BLaER1 treated with 17β-estradiol and CSF1 and Interleukin-3, amounts not matched to agents 10 nM and 100 nM (cell line): ENCODE measurements around the gene OXTR.

Source experiments
- H3K27ac ChIP-seq, 11 experiments: shearing (Covaris generic); formaldehyde crosslinking; 2 replicates each; pipeline ENCODE4 v1.8.1; 2022
- H3K27me3 ChIP-seq, 11 experiments: shearing (Covaris generic); formaldehyde crosslinking; 2 replicates each; pipeline ENCODE4 v1.8.1; 2022
- H3K36me3 ChIP-seq, 11 experiments: shearing (Covaris generic); formaldehyde crosslinking; 2 replicates each; pipeline ENCODE4 v1.8.1; 2022
- H3K4me1 ChIP-seq, 10 experiments: shearing (Covaris generic); formaldehyde crosslinking; 2 replicates each; pipeline ENCODE4 v1.8.1; 2022
- H3K4me2 ChIP-seq, 11 experiments: shearing (Covaris generic); formaldehyde crosslinking; 2 replicates each; pipeline ENCODE4 v1.8.1; 2022
- H3K4me3 ChIP-seq, 10 experiments: shearing (Covaris generic); formaldehyde crosslinking; 2 replicates each; pipeline ENCODE4 v1.8.1; 2022
- H3K9ac ChIP-seq, 11 experiments: shearing (Covaris generic); formaldehyde crosslinking; 2 replicates each; pipeline ENCODE4 v1.8.1; 2022
- H3K9me3 ChIP-seq, 11 experiments: shearing (Covaris generic); formaldehyde crosslinking; replicated peaks in 1 of 11; 2 replicates each; pipeline ENCODE4 v1.8.1; 2022
- H4K20me1 ChIP-seq, 11 experiments: shearing (Covaris generic); formaldehyde crosslinking; 2 replicates each; pipeline ENCODE4 v1.8.1; 2022
- Cebpa-rat ChIP-seq, 11 experiments: shearing (Covaris generic); IDR thresholded peaks; 2 replicates each; pipeline ENCODE4 v1.8.1; 2022

The OXTR gene

DNA sequence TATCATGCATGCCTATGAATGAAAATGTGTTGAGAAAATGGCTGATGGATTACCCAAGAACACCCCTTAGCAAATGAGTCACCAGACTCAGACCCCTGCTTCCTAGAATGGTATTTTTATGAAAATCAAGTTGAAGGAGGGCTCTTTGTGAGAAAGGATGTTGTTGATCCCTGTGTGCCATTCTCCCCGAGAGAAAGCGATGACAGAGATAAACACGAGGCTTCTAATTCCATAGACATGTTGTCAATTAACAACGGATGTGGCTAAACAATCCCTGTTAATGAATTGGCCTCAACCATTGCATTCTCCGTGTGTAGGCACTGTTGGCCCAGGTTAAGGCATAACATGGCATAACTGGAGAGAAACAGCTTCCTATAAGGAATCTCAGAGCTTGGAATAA, 5.8 kb upstream of the OXTR start:
- Histone ChIP-seq H3K4me3 (no peak overlapping the region), H3K27ac (no peak overlapping the region), H4K20me1 (no peaks in the 10 kb centered on the region), H3K9ac (no peak overlapping the region), H3K36me3 (no peaks in the 10 kb centered on the region), H3K4me1 (peaks cover 0 to 11% (median 0%) of the 10 kb centered on the region in 10 experiments; a peak in 3 of 20 replicates), H3K4me2 (no peak overlapping the region), H3K27me3 (no peaks in the 10 kb centered on the region), H3K9me3 (no peaks in the 10 kb centered on the region)
- TF ChIP-seq Cebpa-rat (IDR thresholded peaks at IDR 0.05): no peak

DNA sequence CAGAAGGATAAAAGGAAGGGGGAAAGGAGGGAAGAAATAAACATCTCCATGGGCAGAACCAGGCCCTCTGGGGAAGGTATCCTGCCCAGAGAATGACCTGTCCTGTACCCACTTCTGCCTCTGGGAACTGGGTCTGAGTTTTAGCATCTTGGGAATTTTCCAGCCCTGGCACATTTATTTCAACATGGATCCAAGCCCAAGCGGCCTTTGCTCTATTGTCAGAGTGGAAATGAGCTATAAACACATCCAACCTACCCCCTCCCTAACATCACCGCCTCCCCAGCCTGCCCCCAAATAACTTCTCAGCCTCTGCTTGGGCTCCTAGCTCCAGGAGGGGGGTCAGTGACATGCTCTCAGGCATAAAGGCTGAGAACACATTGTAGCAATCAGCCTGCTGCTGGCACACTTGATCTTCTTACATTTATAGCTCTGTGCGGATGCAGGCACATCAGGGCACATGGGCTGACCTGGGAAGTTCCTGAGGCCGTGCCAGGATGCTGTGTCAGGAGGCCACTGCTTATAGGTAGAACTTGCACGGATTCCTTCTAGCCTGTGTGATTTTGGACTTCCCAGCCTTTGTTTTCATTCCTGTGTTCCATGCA, 4.6 kb upstream of the OXTR start:
- H3K27ac ChIP-seq: no peak overlapping the region
- no peak overlapping the region for H3K4me3 ChIP-seq
- H3K36me3 ChIP-seq: peaks cover 0 to 1% (median 0%) of the 10 kb centered on the region in 11 experiments; a peak in 1 of 22 replicates
- H3K9ac ChIP-seq: no peak overlapping the region
- no peak for TF ChIP-seq Cebpa-rat (IDR thresholded peaks at IDR 0.05)
- H3K4me1 ChIP-seq: peaks cover 0 to 13% (median 0%) of the 10 kb centered on the region in 10 experiments; a peak in 2 of 20 replicates
- H3K9me3 ChIP-seq: peaks cover 4 to 7% (median 5%) of the 10 kb centered on the region in 11 experiments
- peaks cover 0 to 5% (median 2%) of the 10 kb centered on the region in 11 experiments; a peak in 13 of 22 replicates for H3K27me3 ChIP-seq
- no peak overlapping the region for H3K4me2 ChIP-seq
- H4K20me1 ChIP-seq: no peaks in the 10 kb centered on the region

DNA sequence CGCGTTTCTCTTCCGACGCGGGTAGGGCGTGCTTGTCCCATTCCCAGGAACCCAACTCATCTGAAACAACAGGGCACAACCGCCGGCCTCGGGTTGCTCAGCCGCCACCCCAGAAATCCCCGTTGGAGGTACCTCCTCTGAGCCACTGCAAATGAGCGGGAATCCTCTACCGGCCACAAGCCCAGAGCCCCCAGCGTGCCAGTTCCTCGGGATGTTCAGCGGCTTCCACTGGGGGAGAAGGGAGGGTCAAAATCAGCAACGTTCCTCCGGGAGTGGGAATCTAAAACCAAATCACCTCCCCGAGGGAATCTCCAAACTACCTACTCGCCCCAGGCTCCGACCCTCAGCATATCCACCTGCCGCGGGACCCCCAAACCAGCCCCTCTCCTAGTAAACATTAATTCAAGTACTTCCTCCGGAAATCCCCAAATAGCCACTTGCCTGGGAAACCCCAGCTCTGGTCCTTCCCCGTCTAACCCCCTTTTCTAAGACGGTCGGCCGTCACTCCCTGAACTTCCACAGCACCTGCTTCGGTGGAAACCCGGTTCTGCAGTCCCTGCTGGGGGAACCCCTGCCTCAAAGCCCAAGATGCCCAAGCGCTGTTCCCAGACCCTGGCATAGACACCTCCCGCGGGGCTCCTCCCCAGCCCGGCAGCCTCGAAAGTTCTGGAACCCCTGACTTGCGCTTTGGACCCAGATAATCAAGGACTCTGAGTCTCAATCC, 887 bp downstream of the OXTR start:
- no peaks in the 10 kb centered on the region for H4K20me1 ChIP-seq
- no peak overlapping the region for H3K27ac ChIP-seq
- H3K4me1 ChIP-seq: peaks cover 0 to 17% (median 6%) of the 10 kb centered on the region in 10 experiments; a peak in 8 of 20 replicates
- TF ChIP-seq Cebpa-rat (IDR thresholded peaks at IDR 0.05): no peak
- H3K9me3 ChIP-seq: peaks cover 20 to 27% (median 23%) of the 10 kb centered on the region in 11 experiments
- H3K4me2 ChIP-seq: peak overlapping the region in 3 of 11 experiments; percentile 34 to 68 (median 40); a peak in 5 of 22 replicates
- H3K36me3 ChIP-seq: peaks cover 0 to 14% (median 6%) of the 10 kb centered on the region in 11 experiments; a peak in 7 of 22 replicates
- H3K27me3 ChIP-seq: peaks cover 0 to 12% (median 10%) of the 10 kb centered on the region in 11 experiments; a peak in 14 of 22 replicates
- no peak overlapping the region for H3K9ac ChIP-seq
- H3K4me3 ChIP-seq: 0 out of 20 replicates have a peak overlapping the region, but pooled peaks of 1 of the 10 experiments have one; percentile 14

DNA sequence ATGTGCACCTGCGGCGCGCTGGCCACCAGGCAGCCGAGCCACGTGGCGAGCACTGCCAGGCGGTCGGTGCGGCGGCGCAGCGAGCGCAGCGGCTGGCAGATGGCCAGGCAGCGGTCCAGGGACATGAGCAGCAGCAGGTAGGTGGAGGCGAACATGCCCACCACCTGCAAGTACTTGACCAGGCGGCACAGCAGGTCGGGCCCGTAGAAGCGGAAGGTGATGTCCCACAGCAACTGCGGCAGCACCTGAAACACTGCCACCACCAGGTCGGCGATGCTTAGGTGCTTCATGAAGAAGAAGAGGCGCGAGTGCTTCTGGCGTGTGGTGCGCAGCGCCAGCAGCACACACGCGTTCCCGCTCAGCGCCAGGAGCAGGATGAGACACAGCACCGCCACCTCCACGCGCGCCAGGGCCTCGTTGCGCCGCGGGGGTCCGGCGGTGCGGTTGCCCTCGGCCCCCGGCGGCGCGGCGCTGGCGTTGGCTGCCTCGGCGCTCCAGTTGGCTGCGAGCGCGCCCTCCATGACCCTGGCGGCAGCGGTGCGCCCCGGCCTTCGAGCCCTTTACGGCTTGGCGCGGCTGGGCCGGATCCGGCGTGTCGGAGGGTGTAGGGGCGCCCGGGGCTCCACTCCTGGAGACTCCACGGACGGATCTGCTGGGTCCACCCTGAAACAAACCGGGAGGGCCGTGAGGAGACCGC, 1.6 kb downstream of the OXTR start:
- TF ChIP-seq Cebpa-rat (IDR thresholded peaks at IDR 0.05): no peak
- H3K27ac ChIP-seq: no peak overlapping the region
- peaks cover 0 to 12% (median 10%) of the 10 kb centered on the region in 11 experiments; a peak in 14 of 22 replicates for H3K27me3 ChIP-seq
- H3K36me3 ChIP-seq: peaks cover 0 to 14% (median 6%) of the 10 kb centered on the region in 11 experiments; a peak in 7 of 22 replicates
- no peaks in the 10 kb centered on the region for H4K20me1 ChIP-seq
- no peak overlapping the region for H3K4me2 ChIP-seq
- peaks cover 0 to 17% (median 6%) of the 10 kb centered on the region in 10 experiments; a peak in 8 of 20 replicates for H3K4me1 ChIP-seq
- H3K4me3 ChIP-seq: 0 out of 20 replicates have a peak overlapping the region, but pooled peaks of 1 of the 10 experiments have one; percentile 14
- no peak overlapping the region for H3K9ac ChIP-seq
- peaks cover 20 to 27% (median 23%) of the 10 kb centered on the region in 11 experiments for H3K9me3 ChIP-seq

DNA sequence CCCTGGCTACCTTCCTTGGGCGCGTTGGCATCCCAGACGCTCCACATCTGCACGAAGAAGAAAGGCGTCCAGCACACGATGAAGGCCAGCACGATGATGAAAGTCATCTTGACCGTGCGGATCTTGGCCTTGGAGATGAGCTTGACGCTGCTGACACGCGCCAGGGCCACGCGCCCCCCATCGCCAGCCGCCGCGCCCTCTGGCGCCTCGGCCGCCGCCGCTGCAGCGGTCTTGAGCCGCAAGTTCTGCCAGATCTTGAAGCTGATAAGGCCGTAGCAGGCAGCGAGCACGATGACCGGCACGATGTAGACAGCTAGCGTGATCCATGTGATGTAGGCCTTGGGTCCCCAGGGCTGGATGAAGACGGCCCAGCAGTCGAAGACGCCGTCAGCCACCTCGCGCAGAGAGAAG, 2.2 kb downstream of the OXTR start:
- H3K27ac ChIP-seq: no peak overlapping the region
- H3K9me3 ChIP-seq: peaks cover 20 to 27% (median 23%) of the 10 kb centered on the region in 11 experiments
- H3K36me3 ChIP-seq: peaks cover 0 to 14% (median 6%) of the 10 kb centered on the region in 11 experiments; a peak in 7 of 22 replicates
- no peaks in the 10 kb centered on the region for H4K20me1 ChIP-seq
- H3K4me2 ChIP-seq: no peak overlapping the region
- peaks cover 0 to 17% (median 6%) of the 10 kb centered on the region in 10 experiments; a peak in 8 of 20 replicates for H3K4me1 ChIP-seq
- peaks cover 0 to 12% (median 10%) of the 10 kb centered on the region in 11 experiments; a peak in 14 of 22 replicates for H3K27me3 ChIP-seq
- no peak for TF ChIP-seq Cebpa-rat (IDR thresholded peaks at IDR 0.05)
- no peak overlapping the region for H3K9ac ChIP-seq
- no peak overlapping the region for H3K4me3 ChIP-seq

DNA sequence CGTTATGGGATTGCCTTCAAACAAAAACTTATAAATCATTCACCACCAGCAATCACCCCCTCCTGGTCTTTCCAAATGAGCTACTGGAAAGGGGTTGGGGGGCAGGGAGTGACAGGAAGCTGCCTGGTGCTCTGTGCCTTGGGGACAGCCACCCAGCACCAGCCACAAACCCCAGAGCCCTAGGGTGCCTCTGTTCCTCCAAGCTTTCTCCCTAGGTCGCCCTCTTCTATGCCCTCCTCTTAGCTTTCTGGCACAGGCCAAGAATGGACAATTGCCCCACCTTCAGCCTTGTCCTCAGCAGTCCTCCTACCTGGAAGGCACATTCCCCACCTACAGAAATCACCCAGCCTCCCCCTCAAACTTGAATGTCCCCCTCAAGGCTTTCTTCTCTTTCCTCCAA, 3.3 kb downstream of the OXTR start:
- Histone ChIP-seq H3K4me2 (peak overlapping the region in 5 of 11 experiments; percentile 16 to 49 (median 26); a peak in 9 of 22 replicates), H3K4me1 (peaks cover 0 to 17% (median 6%) of the 10 kb centered on the region in 10 experiments; a peak in 8 of 20 replicates), H3K27me3 (peaks cover 0 to 12% (median 10%) of the 10 kb centered on the region in 11 experiments; a peak in 14 of 22 replicates)

DNA sequence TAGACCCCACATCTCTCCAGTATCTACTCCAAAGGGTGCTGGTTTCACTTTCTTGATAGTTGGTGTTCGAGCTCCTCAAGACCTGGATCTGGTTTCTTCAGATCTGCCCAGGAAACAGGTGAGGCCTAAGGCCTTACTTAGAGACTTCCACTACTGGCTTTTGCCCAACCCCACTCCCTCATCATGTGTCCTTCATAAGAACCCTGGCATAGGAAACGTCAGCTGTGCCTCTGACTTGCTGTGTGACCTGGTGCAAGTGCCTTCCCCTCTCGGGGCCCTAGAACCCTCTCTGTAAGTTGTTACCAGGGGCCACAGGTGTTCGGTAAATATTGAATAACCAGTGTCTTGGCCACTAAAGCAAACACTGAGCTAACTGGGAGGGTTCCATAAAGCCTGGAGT, 3.9 kb downstream of the OXTR start:
- Histone ChIP-seq H3K27me3 (peaks cover 0 to 12% (median 10%) of the 10 kb centered on the region in 11 experiments; a peak in 14 of 22 replicates), H3K27ac (no peak overlapping the region), H3K4me1 (peaks cover 0 to 17% (median 6%) of the 10 kb centered on the region in 10 experiments; a peak in 8 of 20 replicates), H4K20me1 (no peaks in the 10 kb centered on the region), H3K4me3 (no peak overlapping the region), H3K4me2 (peak overlapping the region in 5 of 11 experiments; percentile 11 to 49 (median 24); a peak in 7 of 22 replicates), H3K36me3 (peaks cover 0 to 14% (median 6%) of the 10 kb centered on the region in 11 experiments; a peak in 7 of 22 replicates), H3K9ac (no peak overlapping the region), H3K9me3 (peaks cover 20 to 27% (median 23%) of the 10 kb centered on the region in 11 experiments)
- no peak for TF ChIP-seq Cebpa-rat (IDR thresholded peaks at IDR 0.05)

More for the DNA sequence above, 3.3 kb downstream of the OXTR start:
- TF ChIP-seq Cebpa-rat (IDR thresholded peaks at IDR 0.05): no peak
- Histone ChIP-seq H3K27ac (no peak overlapping the region), H3K9me3 (peaks cover 20 to 27% (median 23%) of the 10 kb centered on the region in 11 experiments), H4K20me1 (no peaks in the 10 kb centered on the region), H3K4me3 (no peak overlapping the region), H3K9ac (no peak overlapping the region), H3K36me3 (peaks cover 0 to 14% (median 6%) of the 10 kb centered on the region in 11 experiments; a peak in 7 of 22 replicates)

DNA sequence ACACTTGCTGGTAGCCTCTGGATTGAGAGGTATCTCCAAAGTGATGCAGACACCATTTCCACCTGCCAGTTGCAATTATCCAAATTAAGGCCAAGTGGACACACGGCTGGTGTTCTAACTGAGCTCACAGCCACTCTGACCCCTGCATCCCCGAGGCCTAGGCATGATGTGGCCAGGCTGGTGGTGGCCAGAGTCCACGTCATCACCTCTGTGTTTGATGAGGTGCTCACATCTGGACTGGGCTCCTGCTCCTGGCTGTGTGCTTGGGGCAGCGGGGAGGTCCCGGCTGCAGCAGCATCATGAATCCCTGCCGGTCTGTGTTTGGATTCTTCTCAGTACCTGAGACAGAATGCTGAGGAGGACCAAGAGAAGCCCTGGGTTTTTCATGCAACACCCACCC, 4.9 kb downstream of the OXTR start:
- TF ChIP-seq Cebpa-rat (IDR thresholded peaks at IDR 0.05): no peak
- Histone ChIP-seq H3K4me1 (peaks cover 0 to 17% (median 6%) of the 10 kb centered on the region in 10 experiments; a peak in 8 of 20 replicates), H3K9ac (no peak overlapping the region), H3K27ac (no peak overlapping the region), H3K4me2 (no peak overlapping the region), H3K36me3 (peaks cover 0 to 14% (median 6%) of the 10 kb centered on the region in 11 experiments; a peak in 7 of 22 replicates), H4K20me1 (no peaks in the 10 kb centered on the region), H3K4me3 (no peak overlapping the region), H3K9me3 (peaks cover 20 to 26% (median 23%) of the 10 kb centered on the region in 11 experiments), H3K27me3 (peaks cover 0 to 12% (median 10%) of the 10 kb centered on the region in 11 experiments; a peak in 14 of 22 replicates)
